HG03432 (cell line): ENCODE measurements around the gene PPP2CA.

Experiments used
- ATAC-seq: cut with Tn5 transposase; IDR thresholded peaks from one replicate; pipeline ENCODE4 v1.9.1; 2021; ENCODE audit warnings: mild to moderate bottlenecking, moderate library complexity; ENCODE audit not compliant: unreplicated experiment

The PPP2CA gene

GRCh38 chr5:134149571-134150303 is 76.1 kb downstream of the PPP2CA start:
- no peak for ATAC-seq

DNA sequence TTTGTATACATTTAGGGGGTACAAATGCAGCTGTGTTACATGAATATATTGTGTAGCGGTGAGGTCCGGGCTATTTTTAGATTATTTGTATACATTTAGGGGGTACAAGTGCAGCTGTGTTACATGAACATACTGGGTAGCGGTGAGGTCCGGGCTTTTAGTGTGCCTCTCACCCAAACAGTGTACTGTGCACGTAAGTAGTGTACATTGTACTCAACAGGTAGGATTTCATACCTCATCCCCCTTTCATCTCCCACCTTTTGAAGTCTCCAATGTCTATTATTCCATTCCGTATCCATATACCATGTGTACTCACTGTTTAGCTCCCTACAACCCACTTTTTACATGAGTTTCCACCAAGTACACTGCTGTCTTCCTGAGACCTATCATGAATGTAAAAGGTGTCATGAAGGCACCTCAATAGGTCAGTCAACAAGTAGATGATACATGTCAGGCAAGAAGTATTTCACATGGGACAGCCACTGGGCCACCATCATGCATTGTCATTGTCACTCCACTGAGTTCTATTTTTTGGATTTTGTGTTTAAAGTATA is 76.8 kb downstream of the PPP2CA start:
- ATAC-seq: no peak

- ATAC-seq: no peak
These were observed 77.6 kb downstream of the PPP2CA start for GRCh38 chr5:134148316-134148715.

DNA sequence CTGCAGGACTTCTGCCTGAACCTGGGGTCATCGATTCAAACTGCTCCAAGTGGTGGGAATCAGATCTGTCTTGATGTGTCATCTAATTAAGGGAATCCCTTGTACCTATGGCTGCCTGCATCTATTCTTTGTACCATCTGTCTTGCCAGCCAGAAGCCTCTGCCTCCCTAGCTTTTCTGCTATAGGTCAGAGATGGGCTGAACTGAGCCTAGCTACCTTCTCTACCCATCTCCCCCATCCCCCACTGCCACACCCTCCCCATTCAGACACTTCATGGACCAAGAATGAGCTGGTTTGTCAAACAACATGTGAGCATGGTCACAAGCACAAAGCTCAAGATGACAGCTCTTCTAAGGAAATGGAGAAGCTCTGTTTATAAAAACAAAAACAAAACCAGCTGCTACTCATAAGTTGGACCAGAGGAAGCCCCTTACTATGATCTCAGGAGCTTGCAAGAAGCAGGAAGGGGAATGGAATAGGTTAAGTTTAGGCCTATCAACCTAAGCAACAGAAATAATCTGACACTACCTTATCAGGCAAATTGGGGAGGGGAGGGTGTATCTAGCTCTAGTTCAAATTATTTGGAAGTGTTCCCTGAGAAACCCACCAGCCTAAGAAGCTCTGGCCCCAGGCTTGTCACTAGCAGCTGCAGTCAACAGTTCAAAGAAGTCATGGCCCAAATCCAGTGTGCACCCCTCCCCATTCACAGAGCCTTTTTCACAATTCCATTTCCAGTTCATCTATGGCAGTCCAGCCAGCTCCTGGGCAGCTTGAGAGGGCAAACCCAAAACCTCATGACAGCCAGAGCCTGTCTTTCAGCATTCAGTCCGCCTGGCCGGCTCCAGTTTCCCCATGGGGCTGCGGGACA is 79.0 kb downstream of the PPP2CA start:
- ATAC-seq: no peak

DNA sequence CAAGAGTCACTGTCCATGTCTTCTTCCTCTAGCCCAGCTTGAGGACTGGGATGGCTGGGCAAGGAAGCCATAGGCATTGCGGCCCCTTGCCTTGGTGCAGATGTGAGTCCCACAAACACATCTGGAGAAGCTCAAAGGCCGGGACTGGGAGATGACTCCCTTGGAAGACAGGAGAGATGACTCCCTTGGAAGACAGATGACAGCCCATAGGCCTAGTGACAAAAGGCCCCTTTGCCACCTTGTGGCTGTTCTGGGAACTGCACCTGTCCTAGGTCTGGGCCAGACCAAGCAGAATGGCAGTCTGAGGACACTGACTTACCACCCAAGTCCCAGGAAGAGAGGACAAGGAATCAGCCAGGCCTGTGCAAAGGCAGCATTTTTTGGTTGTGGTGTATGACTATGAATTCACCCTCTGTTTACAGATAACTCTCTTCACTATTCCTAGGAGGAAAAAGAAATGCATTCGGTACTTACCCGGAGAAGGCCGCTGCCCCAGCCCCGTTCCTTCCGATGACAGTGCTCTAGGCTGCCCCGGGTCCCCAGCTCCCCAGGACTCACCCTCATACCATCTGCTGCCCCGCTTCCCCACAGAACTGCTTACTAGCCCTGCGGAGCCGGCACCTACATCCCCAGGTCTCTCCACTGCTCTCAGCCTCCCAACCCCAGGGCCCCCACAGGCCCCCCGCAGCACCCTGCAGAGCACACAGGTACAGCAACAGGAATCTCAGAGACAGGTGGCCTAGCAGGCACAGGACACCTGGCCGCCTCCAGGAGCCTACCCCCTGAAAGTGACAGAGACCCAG is 79.9 kb downstream of the PPP2CA start:
- ATAC-seq: peak; percentile 60

GRCh38 chr5:134145041-134145757 is 80.7 kb downstream of the PPP2CA start:
- ATAC-seq: no peak
